GM23338 (cell line): Measurements from ENCODE around the gene GAGE13. TPM values are rescaled to one million over a fixed set of nuclear protein-coding genes. Genes with fewer than 3 reads are reported as not detected.

Source experiments
- ATAC-seq: fragments of 200-7000 bp; cut with Tn5 transposase; 3 replicates; pipeline ENCODE4 v1.9.1; 2020
- DNase-seq: peaks from one replicate; pipeline ENCODE4 v3.0.0-alpha.2; 2015; ENCODE audit warnings: low spot score
- H2AFZ ChIP-seq: fragments of 200-600 bp; sonication (generic); 2 replicates; pipeline ENCODE4 v1.8.0; 2016; ENCODE audit warnings: antibody characterized with exemption, mild to moderate bottlenecking, moderate library complexity
- H3F3A ChIP-seq: fragments of 200-600 bp; sonication (generic); replicated peaks from 2 replicates; pipeline ENCODE4 v1.8.0; 2017; ENCODE audit warnings: antibody characterized with exemption, mixed run types, low read depth
- H3K27ac ChIP-seq: fragments of 200-600 bp; sonication (generic); 2 replicates; pipeline ENCODE4 v1.6.1; 2016; ENCODE audit warnings: low read depth
- H3K27me3 ChIP-seq: fragments of 200-600 bp; sonication (generic); 2 replicates; pipeline ENCODE4 v1.8.0; 2016; ENCODE audit warnings: mild to moderate bottlenecking, mixed run types, moderate library complexity; ENCODE audit not compliant: insufficient read depth
- H3K36me3 ChIP-seq: fragments of 200-600 bp; sonication (generic); 2 replicates; pipeline ENCODE4 v1.8.0; 2016; ENCODE audit warnings: mild to moderate bottlenecking; ENCODE audit not compliant: insufficient read depth
- H3K4me1 ChIP-seq: fragments of 200-600 bp; sonication (generic); 2 replicates; pipeline ENCODE4 v1.8.0; 2016; ENCODE audit warnings: mild to moderate bottlenecking, moderate library complexity; ENCODE audit not compliant: insufficient read depth
- H3K4me2 ChIP-seq: fragments of 200-600 bp; sonication (generic); 2 replicates; pipeline ENCODE4 v1.7.1; 2017; ENCODE audit warnings: mixed run types
- H3K4me3 ChIP-seq: fragments of 200-600 bp; sonication (generic); 2 replicates; pipeline ENCODE4 v1.6.1; 2016; ENCODE audit warnings: mixed run types
- H3K79me2 ChIP-seq: fragments of 200-600 bp; sonication (generic); replicated peaks from 2 replicates; pipeline ENCODE4 v1.8.0; 2017; ENCODE audit warnings: mild to moderate bottlenecking; ENCODE audit not compliant: insufficient read depth
- H3K9me2 ChIP-seq: fragments of 200-600 bp; sonication (generic); 2 replicates; pipeline ENCODE4 v1.8.0; 2017; ENCODE audit not compliant: insufficient read depth
- H4K20me1 ChIP-seq: fragments of 200-600 bp; sonication (generic); replicated peaks from 2 replicates; pipeline ENCODE4 v1.8.0; 2017; ENCODE audit warnings: mild to moderate bottlenecking; ENCODE audit not compliant: insufficient read depth
- H3K27ac Mint-ChIP-seq: 2 replicates; pipeline ENCODE4 v1.8.0; 2020; ENCODE audit warnings: inconsistent platforms, mild to moderate bottlenecking, moderate library complexity, mixed read lengths
- H3K27me3 Mint-ChIP-seq: 3 replicates; pipeline ENCODE4 v1.8.0; 2022; ENCODE audit warnings: low read depth, mild to moderate bottlenecking, moderate library complexity, mixed read lengths, inconsistent platforms; ENCODE audit not compliant: insufficient read depth, poor library complexity
- H3K36me3 Mint-ChIP-seq: 3 replicates; pipeline ENCODE4 v1.8.0; 2021; ENCODE audit warnings: low read depth, mild to moderate bottlenecking, inconsistent platforms, moderate library complexity, mixed read lengths
- H3K4me1 Mint-ChIP-seq: 3 replicates; pipeline ENCODE4 v1.8.0; 2020; ENCODE audit warnings: mild to moderate bottlenecking, inconsistent platforms, mixed read lengths
- H3K4me3 Mint-ChIP-seq: 3 replicates; pipeline ENCODE4 v1.8.0; 2021; ENCODE audit warnings: moderate library complexity, mild to moderate bottlenecking, inconsistent platforms, mixed read lengths
- H3K9me3 Mint-ChIP-seq: 3 replicates; pipeline ENCODE4 v1.8.0; 2020; ENCODE audit warnings: moderate library complexity, mild to moderate bottlenecking, inconsistent platforms, mixed read lengths
- CTCF ChIP-seq, 2 experiments: fragments of 200-600 bp in 1 of 2; sonication (generic) in 1 of 2; conservative IDR thresholded peaks; 2 replicates each; pipeline versions ENCODE4 v1.5.1 to v1.6.1; 2016 to 2017; ENCODE audit warnings: antibody characterized with exemption in 2 of 2, low read depth in 2 of 2, mild to moderate bottlenecking in 2 of 2, moderate library complexity in 1 of 2
- ETS1 ChIP-seq: IDR thresholded peaks from 2 replicates; pipeline ENCODE4 v1.6.1; 2016; ENCODE audit warnings: antibody characterized with exemption
- EZH2phosphoT487 ChIP-seq: fragments of 200-600 bp; sonication (generic); IDR thresholded peaks from one replicate; pipeline ENCODE4 v1.8.1; 2018; ENCODE audit warnings: antibody characterized with exemption; ENCODE audit not compliant: unreplicated experiment
- NANOG ChIP-seq: IDR thresholded peaks from 2 replicates; pipeline ENCODE4 v1.6.1; 2016; ENCODE audit warnings: antibody characterized with exemption, borderline replicate concordance
- POLR2AphosphoS5 ChIP-seq: IDR thresholded peaks from 2 replicates; pipeline ENCODE4 v1.6.1; 2016; ENCODE audit warnings: antibody characterized with exemption, low read depth
- REST ChIP-seq: IDR thresholded peaks from one replicate; pipeline ENCODE4 v1.6.1; 2018; ENCODE audit warnings: antibody characterized with exemption; ENCODE audit not compliant: unreplicated experiment
- STAT1 ChIP-seq: IDR thresholded peaks from one replicate; pipeline ENCODE4 v1.6.1; 2016; ENCODE audit warnings: antibody characterized with exemption; ENCODE audit not compliant: unreplicated experiment
- ZNF114 ChIP-seq: fragments of 250-450 bp; sonication (Bioruptor Pico); IDR thresholded peaks from 2 replicates; pipeline ENCODE4 v1.5.0; 2020; ENCODE audit warnings: mild to moderate bottlenecking, moderate library complexity
- polyA plus RNA-seq: library from polyadenylated mRNA; unstranded; fragments of >200 nt; fragmentation: Nextera tagmentation; extraction: Ambion mirVana; gene quantifications from 2 replicates; pipeline ENCODE4 v1.2.1, GENCODE V29; 2016
- total RNA-seq: library from RNA; depleted of rRNA; stranded (reverse); fragments of >200 nt; shearing (Covaris generic); gene quantifications from 2 replicates; pipeline ENCODE4 v1.2.3, GENCODE V29; 2014
- TF ChIP-seq, protein P1 (sequence below): fragments of 250-450 bp; sonication (Bioruptor Pico); IDR thresholded peaks from 2 replicates; pipeline ENCODE4 v1.5.0; 2020; ENCODE audit warnings: mild to moderate bottlenecking, moderate library complexity

GAGE13 gene
- total and polyA plus RNA-seq, 2 experiments from 2014 or later: not detected

DNA sequence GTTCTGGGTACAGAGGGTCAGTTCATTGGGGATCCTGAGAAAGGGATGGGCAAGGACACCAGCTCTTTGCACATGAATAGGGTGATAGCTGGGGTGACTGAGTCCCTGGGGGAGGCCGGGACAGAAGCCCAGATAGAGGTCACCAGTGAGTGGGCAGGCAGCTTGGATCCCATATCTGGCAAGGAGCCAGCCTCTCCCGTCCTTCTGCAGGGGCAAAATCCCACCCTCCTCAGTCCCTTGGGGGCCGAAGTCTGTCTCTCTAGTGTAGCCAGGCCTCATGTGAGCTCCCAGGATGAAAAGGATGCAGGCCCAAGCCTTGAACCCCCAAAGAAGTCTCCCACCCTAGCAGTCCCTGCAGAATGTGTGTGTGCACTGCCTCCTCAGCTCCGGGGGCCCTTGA, 44.8 kb upstream of the GAGE13 start (continued):
- TF ChIP-seq POLR2AphosphoS5: no peak
- TF ChIP-seq, protein P1, sequence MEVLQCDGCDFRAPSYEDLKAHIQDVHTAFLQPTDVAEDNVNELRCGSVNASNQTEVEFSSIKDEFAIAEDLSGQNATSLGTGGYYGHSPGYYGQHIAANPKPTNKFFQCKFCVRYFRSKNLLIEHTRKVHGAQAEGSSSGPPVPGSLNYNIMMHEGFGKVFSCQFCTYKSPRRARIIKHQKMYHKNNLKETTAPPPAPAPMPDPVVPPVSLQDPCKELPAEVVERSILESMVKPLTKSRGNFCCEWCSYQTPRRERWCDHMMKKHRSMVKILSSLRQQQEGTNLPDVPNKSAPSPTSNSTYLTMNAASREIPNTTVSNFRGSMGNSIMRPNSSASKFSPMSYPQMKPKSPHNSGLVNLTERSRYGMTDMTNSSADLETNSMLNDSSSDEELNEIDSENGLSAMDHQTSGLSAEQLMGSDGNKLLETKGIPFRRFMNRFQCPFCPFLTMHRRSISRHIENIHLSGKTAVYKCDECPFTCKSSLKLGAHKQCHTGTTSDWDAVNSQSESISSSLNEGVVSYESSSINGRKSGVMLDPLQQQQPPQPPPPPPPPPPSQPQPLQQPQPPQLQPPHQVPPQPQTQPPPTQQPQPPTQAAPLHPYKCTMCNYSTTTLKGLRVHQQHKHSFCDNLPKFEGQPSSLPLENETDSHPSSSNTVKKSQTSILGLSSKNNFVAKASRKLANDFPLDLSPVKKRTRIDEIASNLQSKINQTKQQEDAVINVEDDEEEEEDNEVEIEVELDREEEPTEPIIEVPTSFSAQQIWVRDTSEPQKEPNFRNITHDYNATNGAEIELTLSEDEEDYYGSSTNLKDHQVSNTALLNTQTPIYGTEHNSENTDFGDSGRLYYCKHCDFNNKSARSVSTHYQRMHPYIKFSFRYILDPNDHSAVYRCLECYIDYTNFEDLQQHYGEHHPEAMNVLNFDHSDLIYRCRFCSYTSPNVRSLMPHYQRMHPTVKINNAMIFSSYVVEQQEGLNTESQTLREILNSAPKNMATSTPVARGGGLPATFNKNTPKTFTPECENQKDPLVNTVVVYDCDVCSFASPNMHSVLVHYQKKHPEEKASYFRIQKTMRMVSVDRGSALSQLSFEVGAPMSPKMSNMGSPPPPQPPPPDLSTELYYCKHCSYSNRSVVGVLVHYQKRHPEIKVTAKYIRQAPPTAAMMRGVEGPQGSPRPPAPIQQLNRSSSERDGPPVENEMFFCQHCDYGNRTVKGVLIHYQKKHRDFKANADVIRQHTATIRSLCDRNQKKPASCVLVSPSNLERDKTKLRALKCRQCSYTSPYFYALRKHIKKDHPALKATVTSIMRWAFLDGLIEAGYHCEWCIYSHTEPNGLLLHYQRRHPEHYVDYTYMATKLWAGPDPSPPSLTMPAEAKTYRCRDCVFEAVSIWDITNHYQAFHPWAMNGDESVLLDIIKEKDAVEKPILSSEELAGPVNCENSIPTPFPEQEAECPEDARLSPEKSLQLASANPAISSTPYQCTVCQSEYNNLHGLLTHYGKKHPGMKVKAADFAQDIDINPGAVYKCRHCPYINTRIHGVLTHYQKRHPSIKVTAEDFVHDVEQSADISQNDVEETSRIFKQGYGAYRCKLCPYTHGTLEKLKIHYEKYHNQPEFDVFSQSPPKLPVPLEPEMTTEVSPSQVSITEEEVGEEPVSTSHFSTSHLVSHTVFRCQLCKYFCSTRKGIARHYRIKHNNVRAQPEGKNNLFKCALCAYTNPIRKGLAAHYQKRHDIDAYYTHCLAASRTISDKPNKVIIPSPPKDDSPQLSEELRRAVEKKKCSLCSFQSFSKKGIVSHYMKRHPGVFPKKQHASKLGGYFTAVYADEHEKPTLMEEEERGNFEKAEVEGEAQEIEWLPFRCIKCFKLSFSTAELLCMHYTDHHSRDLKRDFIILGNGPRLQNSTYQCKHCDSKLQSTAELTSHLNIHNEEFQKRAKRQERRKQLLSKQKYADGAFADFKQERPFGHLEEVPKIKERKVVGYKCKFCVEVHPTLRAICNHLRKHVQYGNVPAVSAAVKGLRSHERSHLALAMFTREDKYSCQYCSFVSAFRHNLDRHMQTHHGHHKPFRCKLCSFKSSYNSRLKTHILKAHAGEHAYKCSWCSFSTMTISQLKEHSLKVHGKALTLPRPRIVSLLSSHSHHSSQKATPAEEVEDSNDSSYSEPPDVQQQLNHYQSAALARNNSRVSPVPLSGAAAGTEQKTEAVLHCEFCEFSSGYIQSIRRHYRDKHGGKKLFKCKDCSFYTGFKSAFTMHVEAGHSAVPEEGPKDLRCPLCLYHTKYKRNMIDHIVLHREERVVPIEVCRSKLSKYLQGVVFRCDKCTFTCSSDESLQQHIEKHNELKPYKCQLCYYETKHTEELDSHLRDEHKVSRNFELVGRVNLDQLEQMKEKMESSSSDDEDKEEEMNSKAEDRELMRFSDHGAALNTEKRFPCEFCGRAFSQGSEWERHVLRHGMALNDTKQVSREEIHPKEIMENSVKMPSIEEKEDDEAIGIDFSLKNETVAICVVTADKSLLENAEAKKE (CRISPR knock-in tag): no peak

- Histone ChIP-seq H3K4me3 (no peak overlapping the region), H3K36me3 (no peaks in the 10 kb centered on the region), H3K79me2 (no peaks in the 10 kb centered on the region), H3K4me1 (no peaks in the 10 kb centered on the region), H4K20me1 (no peaks in the 10 kb centered on the region), H3K9me2 (no peaks in the 10 kb centered on the region), H3K27ac (no peak overlapping the region), H3K4me2 (no peak overlapping the region), H2AFZ (no peak overlapping the region), H3K27me3 (no peaks in the 10 kb centered on the region), H3F3A (no peaks in the 10 kb centered on the region)
- Mint-ChIP-seq H3K36me3 (peaks cover 2% of the 10 kb centered on the region; the same call in 2 of the 3 replicates), H3K9me3 (no peaks in the 10 kb centered on the region), H3K4me3 (no peak overlapping the region), H3K27ac (no peak overlapping the region), H3K27me3 (peaks cover 5% of the 10 kb centered on the region), H3K4me1 (peaks cover 7% of the 10 kb centered on the region; the same call in 2 of the 3 replicates)
- no peak for ATAC-seq
- no peak for DNase-seq
- TF ChIP-seq EZH2phosphoT487: no peak
- TF ChIP-seq STAT1: no peak
- TF ChIP-seq ETS1: no peak
- no peak for TF ChIP-seq REST
- no peak for TF ChIP-seq NANOG
- TF ChIP-seq ZNF114 (CRISPR knock-in tag): no peak
- no peak for TF ChIP-seq CTCF (conservative IDR thresholded peaks at IDR 0.05; ENCODE audit: low read depth in 2 of 2)
Observed at GRCh38 chrX:49287665-49288064, 43.7 kb upstream of the GAGE13 start.
